T-helper 9 cell (primary cell): Measurements from ENCODE around the gene KRT78.
"Not testable (repeated sequence)": the region's sequence is repeated elsewhere in the genome, so short reads cannot be mapped to it uniquely, and the experiment has no call there.

ENCODE experiments used
- DNase-seq: peaks from one replicate; pipeline ENCODE4 v3.0.0-alpha.2; 2020

KRT78 gene

DNA sequence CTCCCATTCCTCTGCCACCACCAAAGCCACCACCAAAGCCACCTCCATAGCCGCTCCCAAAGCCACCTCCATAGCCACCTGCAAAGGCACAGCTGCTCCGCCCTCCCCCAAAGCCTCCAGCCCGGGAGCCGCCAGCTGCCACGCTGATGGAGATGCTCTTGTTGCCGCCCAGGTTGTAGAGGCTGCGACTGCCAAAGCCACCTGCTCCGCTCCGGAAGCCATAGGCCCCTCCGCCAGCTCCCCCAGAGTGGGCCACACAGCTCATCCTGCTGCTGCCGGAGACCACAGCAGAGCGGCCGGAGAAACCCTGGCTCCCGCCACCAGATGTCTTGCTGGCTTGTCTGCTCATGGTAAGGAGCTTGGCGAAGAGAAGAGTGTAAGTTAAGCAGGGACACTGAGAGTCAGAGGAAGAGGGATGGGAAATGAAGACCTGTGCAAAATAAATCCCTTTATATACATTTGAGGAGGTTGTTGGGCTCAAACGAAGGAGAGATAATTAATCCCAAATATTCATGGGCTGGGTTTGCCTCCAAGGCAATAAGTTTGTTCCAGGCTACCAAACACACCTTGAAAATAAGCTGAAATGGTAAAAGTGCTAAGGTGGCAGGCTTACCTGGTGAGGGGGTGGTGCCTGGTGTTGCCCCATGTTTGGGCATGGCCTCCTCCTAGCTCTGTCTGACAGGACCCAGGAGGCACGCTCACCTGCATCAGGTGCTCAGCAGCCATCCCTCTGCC is 52.9 kb downstream of the KRT78 start, which contains the start of gene KRT3:
Gene KRT3, minus strand, starts transcription at position 424 of the 735 bp plus-strand sequence. Its CDS starts 75 bp downstream, at position 349.
- no peak for DNase-seq

GRCh38 chr12:52795332-52795674 is 53.5 kb downstream of the KRT78 start:
- DNase-seq = not testable (repeated sequence)

DNA sequence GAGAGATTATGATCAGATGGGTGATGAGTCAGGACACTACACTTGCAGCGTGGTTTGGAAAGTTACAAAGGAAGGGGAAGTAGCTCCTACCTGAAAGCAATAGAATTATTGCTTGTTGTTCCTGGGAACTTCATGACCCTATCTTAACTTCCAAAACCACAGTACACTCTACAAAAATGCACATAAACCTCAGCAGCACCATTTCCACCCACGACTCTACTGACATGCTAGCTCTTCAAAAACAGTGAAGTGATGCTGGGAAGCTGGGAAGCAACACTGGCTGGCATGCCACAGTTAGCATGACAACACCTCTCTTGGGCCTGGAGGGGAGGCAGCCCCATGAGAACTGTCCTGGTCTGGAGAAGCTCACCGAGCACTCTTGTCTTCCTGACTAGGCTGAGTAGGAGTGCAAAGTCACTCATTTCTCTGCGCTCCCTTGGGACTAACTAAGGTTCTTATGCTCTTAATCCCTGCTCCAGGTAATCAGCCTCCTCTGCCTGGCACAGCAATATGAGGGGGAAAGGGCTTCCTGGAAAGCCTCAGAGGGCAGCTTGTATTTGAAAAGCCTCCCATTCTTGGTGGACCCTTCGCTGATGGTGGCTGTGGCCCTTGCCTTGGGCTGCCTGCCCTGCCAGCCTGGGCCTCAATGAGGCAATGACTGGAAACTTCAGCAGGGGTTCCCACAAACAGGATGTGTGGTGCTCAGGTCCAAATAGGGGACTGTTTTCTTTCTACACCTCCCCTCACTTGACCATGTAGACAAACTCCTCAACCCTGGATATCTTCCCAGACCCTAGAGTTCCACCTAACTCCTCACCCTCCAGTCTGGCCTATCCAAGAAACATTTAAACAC is 54.1 kb downstream of the KRT78 start:
- no peak for DNase-seq

DNA sequence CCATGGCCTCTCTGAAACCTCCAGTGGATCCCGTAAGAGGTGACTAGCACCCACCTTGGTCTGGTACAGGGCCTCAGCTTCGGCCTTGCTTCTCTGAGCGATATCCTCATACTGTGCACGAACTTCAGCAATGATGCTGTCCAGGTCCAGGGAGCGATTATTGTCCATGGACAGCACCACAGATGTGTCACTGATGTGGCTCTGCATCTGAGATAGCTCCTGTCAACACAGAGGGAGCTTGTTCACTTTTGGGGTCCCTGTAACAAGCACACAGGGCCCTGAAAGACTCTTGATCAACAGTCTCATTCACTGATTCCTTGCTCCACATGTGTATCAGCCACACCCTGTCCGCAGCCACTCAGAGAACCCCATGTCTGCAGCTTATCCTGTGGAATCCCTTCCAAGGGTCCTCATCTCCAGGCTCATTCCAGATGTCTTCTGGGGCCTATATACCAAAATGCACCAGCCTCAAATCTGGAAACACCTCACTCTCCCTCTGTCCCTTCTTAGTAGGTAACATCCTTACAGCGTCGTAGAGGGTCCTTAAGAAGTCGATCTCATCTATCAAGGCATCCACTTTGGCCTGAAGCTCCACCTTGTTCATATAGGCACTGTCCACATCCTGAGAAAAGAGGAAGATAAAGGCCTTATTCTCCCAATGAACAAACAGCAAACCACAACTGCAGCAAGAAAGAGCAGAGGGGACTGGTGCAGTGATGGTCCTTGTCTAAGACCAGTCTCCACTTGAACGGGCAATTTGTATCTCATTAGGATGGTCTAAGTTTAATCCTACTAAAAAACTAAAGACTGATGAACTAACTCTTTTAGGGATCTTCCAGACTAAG is 56.4 kb downstream of the KRT78 start:
- DNase-seq = no peak

GRCh38 chr12:52791271-52792184 is 57.3 kb downstream of the KRT78 start:
- DNase-seq = no peak

DNA sequence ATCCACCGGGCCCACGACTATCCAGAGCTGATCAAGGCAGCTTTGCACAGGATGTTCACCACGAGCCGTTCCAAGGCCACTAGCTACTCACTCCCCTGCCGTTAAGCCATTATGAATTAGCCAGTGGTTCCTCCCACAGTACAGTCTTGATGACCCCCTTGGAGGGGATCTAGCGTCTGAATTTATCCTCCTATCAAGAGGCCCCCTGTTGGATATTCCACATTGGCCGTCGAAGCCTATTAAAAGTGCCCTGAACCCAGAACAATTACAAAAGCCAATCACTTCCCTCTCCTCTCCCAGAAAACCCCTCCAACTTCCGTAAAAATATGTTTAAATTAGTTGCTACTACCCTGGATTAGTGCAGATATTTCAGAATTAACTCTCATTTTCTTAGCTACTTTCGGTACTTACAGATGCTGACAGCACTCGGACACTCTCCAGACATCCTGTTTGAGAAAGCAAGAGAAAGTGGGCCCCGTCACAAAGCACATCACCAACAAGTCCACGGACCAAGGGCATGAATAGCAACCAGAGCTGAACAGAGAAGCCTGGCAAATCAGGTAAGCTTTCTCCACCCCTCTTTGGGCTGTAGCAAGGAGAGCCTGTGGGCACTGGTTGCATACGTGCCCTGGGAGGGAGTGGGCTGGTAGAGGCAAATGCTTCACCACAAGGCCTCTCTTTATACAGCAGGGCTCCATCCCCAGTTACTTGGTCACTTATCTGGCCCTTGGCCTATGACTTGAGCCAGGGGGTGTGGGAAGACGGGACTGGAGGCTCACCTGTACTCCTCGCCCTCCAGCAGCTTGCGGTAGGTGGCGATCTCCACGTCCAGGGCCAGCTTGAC is 58.1 kb downstream of the KRT78 start:
- DNase-seq = no peak

GRCh38 chr12:52789637-52790426 is 59.0 kb downstream of the KRT78 start:
- no peak for DNase-seq

DNA sequence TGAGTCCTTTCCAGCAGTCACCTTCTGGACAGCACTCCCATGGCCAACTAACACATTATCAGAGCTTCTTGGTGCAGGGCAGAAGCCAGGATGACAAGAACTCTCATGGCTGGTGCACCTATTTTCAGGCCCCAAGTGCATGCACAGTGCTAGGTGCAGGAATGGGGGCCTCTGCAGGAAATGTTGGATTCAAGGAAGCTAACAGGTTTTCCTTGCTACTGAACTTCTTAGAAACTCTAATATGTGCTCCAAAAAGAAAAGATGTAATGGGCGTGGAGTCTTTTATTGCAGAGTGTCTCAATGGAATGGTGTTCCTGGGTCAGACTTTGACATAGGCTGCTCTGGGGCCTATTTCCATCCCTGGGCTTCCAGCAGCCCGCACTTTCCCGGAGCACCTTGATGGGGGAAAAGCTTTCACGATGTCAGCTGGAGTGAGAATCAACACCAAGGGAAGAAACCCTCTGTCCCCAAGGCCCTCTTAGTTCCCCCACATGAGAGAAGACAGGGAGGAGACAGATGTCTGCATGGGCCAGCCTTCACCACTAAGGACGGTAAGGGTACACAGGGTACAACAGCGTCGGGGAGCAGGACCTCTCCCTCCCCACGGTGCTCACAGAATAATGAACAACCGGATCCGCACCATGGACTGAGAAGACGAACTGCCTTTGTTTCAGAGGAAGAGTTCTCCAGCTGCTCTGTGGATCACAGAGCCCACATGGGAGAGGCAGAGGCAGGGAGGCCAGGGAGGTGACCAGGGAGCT is 59.7 kb downstream of the KRT78 start:
- DNase-seq = no peak

- no peak for DNase-seq
These were observed 60.5 kb downstream of the KRT78 start for GRCh38 chr12:52788192-52788875.
